ENCODE measurements around the gene SYNDIG1. TPM values are rescaled to one million over a fixed set of nuclear protein-coding genes. Genes with fewer than 3 reads are reported as not detected.

The SYNDIG1 gene
- total RNA-seq, 4 donors from 2014 or later = 0.51 to 3.4 (median 2.8) TPM; not detected in 1

- Histone ChIP-seq H3K9me3 (no peaks in the 10 kb centered on the region), H3K27ac (no peak overlapping the region), H3K4me1 (no peaks in the 10 kb centered on the region), H3K27me3 (no peaks in the 10 kb centered on the region), H3K4me3 (no peak overlapping the region), H3K36me3 (no peaks in the 10 kb centered on the region)
- no peak for DNase-seq
- no peak for TF ChIP-seq POLR2A (IDR thresholded peaks at IDR 0.05)
- TF ChIP-seq CTCF (IDR thresholded peaks at IDR 0.05) = no peak
- intact Hi-C loops (cut with DNase I; ENCODE audit: low total_unique reads) = no loop called here
Measured at GRCh38 chr20:24483435-24484080, 14.1 kb downstream of the SYNDIG1 start.

- no peak for TF ChIP-seq POLR2A (IDR thresholded peaks at IDR 0.05)
- no peak for TF ChIP-seq CTCF (IDR thresholded peaks at IDR 0.05)
- Histone ChIP-seq H3K9me3 (no peaks in the 10 kb centered on the region), H3K27me3 (no peaks in the 10 kb centered on the region), H3K27ac (no peak overlapping the region), H3K4me3 (no peak overlapping the region), H3K36me3 (no peaks in the 10 kb centered on the region), H3K4me1 (no peaks in the 10 kb centered on the region)
- intact Hi-C loops (cut with DNase I; ENCODE audit: low total_unique reads) = no loop called here
- no peak for DNase-seq
Measured at GRCh38 chr20:24484081-24484450, 14.6 kb downstream of the SYNDIG1 start.

GRCh38 chr20:24485981-24486380, 16.6 kb downstream of the SYNDIG1 start:
- Histone ChIP-seq H3K4me1 (no peaks in the 10 kb centered on the region), H3K27me3 (no peaks in the 10 kb centered on the region), H3K27ac (no peak overlapping the region), H3K4me3 (no peak overlapping the region), H3K9me3 (no peaks in the 10 kb centered on the region), H3K36me3 (no peaks in the 10 kb centered on the region)
- intact Hi-C loops (cut with DNase I; ENCODE audit: low total_unique reads) = no loop called here
- DNase-seq = no peak
- TF ChIP-seq CTCF (IDR thresholded peaks at IDR 0.05) (no peak), POLR2A (IDR thresholded peaks at IDR 0.05) (no peak)

GRCh38 chr20:24487240-24487639, 17.8 kb downstream of the SYNDIG1 start:
- intact Hi-C loops (cut with DNase I; ENCODE audit: low total_unique reads) = no loop called here
- no peaks in the 10 kb centered on the region for H3K36me3 ChIP-seq
- no peak for DNase-seq
- H3K4me3 ChIP-seq = no peak overlapping the region
- H3K9me3 ChIP-seq = no peaks in the 10 kb centered on the region
- TF ChIP-seq POLR2A (IDR thresholded peaks at IDR 0.05) (no peak), CTCF (IDR thresholded peaks at IDR 0.05) (no peak)
- H3K4me1 ChIP-seq = no peaks in the 10 kb centered on the region
- H3K27ac ChIP-seq = no peak overlapping the region
- no peaks in the 10 kb centered on the region for H3K27me3 ChIP-seq

- Histone ChIP-seq H3K4me3 (no peak overlapping the region), H3K27ac (no peak overlapping the region), H3K4me1 (no peaks in the 10 kb centered on the region), H3K9me3 (no peaks in the 10 kb centered on the region), H3K36me3 (no peaks in the 10 kb centered on the region), H3K27me3 (no peaks in the 10 kb centered on the region)
- no peak for DNase-seq
- TF ChIP-seq POLR2A (IDR thresholded peaks at IDR 0.05) (no peak), CTCF (IDR thresholded peaks at IDR 0.05) (no peak)
- intact Hi-C loops (cut with DNase I; ENCODE audit: low total_unique reads) = no loop called here
Measured at GRCh38 chr20:24487648-24488047, 18.2 kb downstream of the SYNDIG1 start.

Data from uterus (tissue), 4 donors.